Measurements from ENCODE around the gene APOA4.

Gene APOA4

DNA sequence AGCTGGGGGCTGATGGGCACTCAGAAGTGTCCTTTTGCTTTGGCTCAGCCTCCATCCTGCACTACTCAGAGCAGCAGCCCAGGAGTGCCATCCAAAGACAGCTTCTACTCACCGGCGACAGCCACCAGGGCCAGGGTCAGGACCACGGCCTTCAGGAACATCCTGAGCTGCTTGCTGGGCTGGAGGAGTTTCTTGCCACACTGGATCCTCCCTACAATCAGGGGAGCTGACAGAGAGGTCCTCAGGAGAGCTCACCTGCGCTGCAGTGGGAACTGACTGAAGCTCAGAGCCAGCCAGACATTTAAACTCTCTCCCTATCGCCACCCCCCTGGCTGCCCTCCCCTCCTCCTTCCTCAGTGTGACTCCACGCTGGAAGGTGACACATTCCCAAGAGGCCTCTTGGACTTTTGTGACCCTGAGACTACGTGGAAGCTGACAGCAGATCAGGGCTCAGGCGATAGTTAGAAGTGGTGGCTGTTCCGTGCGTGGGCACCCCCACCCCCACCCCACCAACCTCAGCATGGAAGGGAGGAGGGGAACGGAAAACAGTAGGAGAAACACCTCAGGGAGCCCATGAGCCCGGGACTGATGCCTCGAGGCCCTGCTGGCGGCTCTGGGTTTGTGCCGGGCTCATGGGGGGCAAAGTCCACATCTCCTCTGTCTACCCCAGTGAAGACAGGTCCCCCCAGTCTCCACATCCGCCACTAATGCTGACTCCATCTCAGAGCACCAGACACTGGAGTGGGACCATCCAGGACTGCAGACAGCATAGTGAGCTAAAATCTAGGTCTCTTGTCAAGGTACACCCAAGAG lies at the start of gene APOA4:
Gene APOA4, minus strand, starts transcription at position 274 of the 813 bp plus-strand sequence. Its CDS starts 113 bp downstream, at position 161.
- H3K4me3 ChIP-seq (ENCODE audit: low read depth, low read length), result no peak within 1 kb of the TSS
- no peaks in the 10 kb centered on the region for H3K36me3 ChIP-seq
- H3K27me3 ChIP-seq (ENCODE audit: insufficient read depth, low read depth, severe bottlenecking), result no peaks in the 10 kb centered on the region
- TF ChIP-seq, protein P1, sequence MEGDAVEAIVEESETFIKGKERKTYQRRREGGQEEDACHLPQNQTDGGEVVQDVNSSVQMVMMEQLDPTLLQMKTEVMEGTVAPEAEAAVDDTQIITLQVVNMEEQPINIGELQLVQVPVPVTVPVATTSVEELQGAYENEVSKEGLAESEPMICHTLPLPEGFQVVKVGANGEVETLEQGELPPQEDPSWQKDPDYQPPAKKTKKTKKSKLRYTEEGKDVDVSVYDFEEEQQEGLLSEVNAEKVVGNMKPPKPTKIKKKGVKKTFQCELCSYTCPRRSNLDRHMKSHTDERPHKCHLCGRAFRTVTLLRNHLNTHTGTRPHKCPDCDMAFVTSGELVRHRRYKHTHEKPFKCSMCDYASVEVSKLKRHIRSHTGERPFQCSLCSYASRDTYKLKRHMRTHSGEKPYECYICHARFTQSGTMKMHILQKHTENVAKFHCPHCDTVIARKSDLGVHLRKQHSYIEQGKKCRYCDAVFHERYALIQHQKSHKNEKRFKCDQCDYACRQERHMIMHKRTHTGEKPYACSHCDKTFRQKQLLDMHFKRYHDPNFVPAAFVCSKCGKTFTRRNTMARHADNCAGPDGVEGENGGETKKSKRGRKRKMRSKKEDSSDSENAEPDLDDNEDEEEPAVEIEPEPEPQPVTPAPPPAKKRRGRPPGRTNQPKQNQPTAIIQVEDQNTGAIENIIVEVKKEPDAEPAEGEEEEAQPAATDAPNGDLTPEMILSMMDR (IDR thresholded peaks at IDR 0.05; ENCODE audit: low read depth, low read length), result no peak
- no peak within 1 kb of the TSS for H3K27ac ChIP-seq
- no peaks in the 10 kb centered on the region for H3K9me3 ChIP-seq (ENCODE audit: severe bottlenecking)
- no peak for DNase-seq

DNA sequence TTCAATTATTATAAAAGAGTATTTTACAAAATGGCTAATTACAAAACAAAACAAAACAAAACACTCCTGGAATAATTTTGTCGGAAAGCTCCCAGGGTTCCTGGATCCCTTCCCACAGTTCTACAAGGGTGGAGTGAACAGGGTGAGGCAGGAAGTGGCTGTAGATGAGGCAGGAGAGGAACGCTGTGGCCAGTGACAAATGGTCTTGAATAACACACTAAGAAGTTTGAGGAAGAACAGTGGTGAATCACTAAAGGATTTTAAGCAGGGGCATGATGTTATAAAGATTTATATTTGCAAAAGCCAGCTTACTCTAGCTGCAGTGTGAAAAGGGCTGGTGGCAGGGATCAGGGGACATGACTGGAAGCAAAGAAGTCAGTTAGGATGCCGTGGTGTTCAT lies 48.1 kb upstream of the APOA4 start:
- H3K9me3 ChIP-seq (ENCODE audit: severe bottlenecking), result no peaks in the 10 kb centered on the region
- peaks cover 72% of the 10 kb centered on the region for H3K36me3 ChIP-seq
- TF ChIP-seq, protein P1 (IDR thresholded peaks at IDR 0.05; ENCODE audit: low read depth, low read length), result no peak
- DNase-seq, result no peak
- no peaks in the 10 kb centered on the region for H3K27me3 ChIP-seq (ENCODE audit: insufficient read depth, low read depth, severe bottlenecking)
- no peak overlapping the region for H3K4me3 ChIP-seq (ENCODE audit: low read depth, low read length)
- no peak overlapping the region for H3K27ac ChIP-seq

DNA sequence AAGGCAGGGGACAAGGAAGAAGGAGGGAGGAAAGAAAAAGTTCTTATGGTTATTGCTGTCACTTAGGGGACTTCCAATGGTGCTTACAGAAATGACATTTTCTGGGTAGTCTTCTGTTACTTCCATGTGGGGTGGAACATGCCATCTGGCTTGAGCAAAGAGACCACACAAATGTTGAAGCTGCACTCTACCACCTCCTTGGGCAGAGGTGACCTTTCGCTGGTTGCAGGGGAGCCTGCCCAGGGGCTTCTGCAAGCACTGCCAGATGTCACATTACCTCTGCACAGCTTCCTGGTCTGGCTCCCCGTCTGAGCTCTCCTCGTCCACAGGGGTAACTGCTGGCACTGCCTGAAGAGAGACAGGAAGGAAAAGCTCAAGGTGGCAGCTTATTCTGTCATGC lies 47.0 kb upstream of the APOA4 start:
- TF ChIP-seq, protein P1 (IDR thresholded peaks at IDR 0.05; ENCODE audit: low read depth, low read length), result no peak
- Histone ChIP-seq H3K27ac (no peak overlapping the region), H3K4me3 (ENCODE audit: low read depth, low read length) (no peak overlapping the region), H3K9me3 (ENCODE audit: severe bottlenecking) (no peaks in the 10 kb centered on the region), H3K27me3 (ENCODE audit: insufficient read depth, low read depth, severe bottlenecking) (no peaks in the 10 kb centered on the region), H3K36me3 (peaks cover 68% of the 10 kb centered on the region)
- DNase-seq, result no peak

DNA sequence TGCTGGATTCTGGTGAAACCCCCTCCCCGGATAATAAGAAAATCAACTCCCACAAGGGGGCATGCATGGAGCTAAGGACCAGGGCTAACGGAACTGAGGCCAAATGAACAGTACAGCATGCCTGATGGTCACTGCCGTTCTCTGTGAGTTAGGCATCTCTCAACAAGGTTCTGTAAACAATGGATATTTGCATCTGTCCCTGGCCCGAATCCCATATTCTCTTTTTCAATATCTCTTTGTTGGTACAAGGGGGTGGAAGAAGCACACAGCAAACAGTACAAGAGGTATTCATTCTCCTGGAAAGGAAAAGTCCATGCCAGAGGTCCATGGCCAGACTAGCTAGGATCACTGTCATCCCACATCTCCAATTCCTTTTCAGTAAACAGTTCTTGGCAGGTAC lies 46.5 kb upstream of the APOA4 start:
- Histone ChIP-seq H3K27me3 (ENCODE audit: insufficient read depth, low read depth, severe bottlenecking) (no peaks in the 10 kb centered on the region), H3K27ac (no peak overlapping the region), H3K4me3 (ENCODE audit: low read depth, low read length) (no peak overlapping the region), H3K9me3 (ENCODE audit: severe bottlenecking) (no peaks in the 10 kb centered on the region), H3K36me3 (peaks cover 67% of the 10 kb centered on the region)
- TF ChIP-seq, protein P1 (IDR thresholded peaks at IDR 0.05; ENCODE audit: low read depth, low read length), result no peak
- DNase-seq, result no peak

DNA sequence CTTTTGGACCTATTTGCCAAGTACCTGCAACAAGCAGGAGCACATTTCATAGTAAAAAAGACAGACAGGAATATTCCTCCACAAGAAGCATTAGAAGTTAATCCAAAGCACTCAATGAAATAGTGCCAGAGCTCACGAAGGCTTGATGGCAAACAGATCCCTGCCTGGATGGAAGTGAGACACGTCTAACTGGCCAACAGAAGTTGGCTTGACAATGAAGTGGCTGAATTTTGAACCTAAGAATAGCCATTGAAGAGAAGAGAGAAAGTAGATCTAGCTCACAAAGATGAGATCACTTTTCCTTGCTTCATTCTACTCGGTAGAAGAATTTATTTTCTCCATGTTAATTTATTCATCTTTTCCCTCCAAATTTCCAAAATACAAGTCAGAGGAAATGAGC lies 45.0 kb upstream of the APOA4 start:
- H3K9me3 ChIP-seq (ENCODE audit: severe bottlenecking), result no peaks in the 10 kb centered on the region
- H3K27ac ChIP-seq, result no peak overlapping the region
- peaks cover 68% of the 10 kb centered on the region for H3K36me3 ChIP-seq
- H3K4me3 ChIP-seq (ENCODE audit: low read depth, low read length), result no peak overlapping the region
- no peak for DNase-seq
- no peaks in the 10 kb centered on the region for H3K27me3 ChIP-seq (ENCODE audit: insufficient read depth, low read depth, severe bottlenecking)
- TF ChIP-seq, protein P1 (IDR thresholded peaks at IDR 0.05; ENCODE audit: low read depth, low read length), result no peak

DNA sequence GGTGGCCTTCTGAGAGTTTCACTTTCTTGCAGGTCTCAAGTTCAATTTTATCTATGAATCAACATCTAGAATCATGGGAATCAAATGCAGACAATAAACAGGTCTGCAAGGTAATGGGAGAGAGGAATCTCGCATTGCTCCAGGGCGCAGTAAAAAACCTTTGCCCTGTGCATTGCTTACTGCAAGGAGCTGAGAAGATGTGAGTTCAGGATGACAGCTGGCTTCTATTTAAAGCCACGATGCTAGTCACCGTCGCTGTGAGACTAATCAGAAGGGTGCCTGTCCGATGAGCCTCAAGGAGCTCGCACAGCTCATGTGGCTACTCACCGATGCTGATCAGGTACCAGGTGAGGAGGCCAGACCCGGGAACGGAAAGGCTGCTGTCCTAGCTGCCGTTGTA lies 44.5 kb upstream of the APOA4 start:
- Histone ChIP-seq H3K4me3 (ENCODE audit: low read depth, low read length) (no peak overlapping the region), H3K27me3 (ENCODE audit: insufficient read depth, low read depth, severe bottlenecking) (no peaks in the 10 kb centered on the region), H3K27ac (no peak overlapping the region), H3K9me3 (ENCODE audit: severe bottlenecking) (no peaks in the 10 kb centered on the region), H3K36me3 (peaks cover 64% of the 10 kb centered on the region)
- TF ChIP-seq, protein P1 (IDR thresholded peaks at IDR 0.05; ENCODE audit: low read depth, low read length), result no peak
- no peak for DNase-seq
